Keratinocyte (primary cell): ENCODE data around the gene GABRR2. TPM values are rescaled to one million over a fixed set of nuclear protein-coding genes. Genes with fewer than 3 reads are reported as not detected.

Source experiments
- DNase-seq: peaks from one replicate; pipeline ENCODE4 v3.0.0-alpha.2; 2011; ENCODE audit warnings: low read depth, missing footprints, low spot score
- FAIRE-seq: peaks from 2 replicates; lab custom pipeline; 2011; peaks lifted over from hg19 to GRCh38; lab: Jason Lieb, UNC
- H2AFZ ChIP-seq: 2 replicates; pipeline ENCODE4 v1.6.0; 2012; ENCODE audit warnings: low read length, control low read depth, inconsistent platforms; ENCODE audit not compliant: control insufficient read depth
- H3K27ac ChIP-seq: 2 replicates; pipeline ENCODE4 v1.5.1; 2011; ENCODE audit warnings: low read length; ENCODE audit not compliant: control insufficient read depth, insufficient read depth
- H3K27me3 ChIP-seq: 3 replicates; pipeline ENCODE4 v1.6.0; 2011; ENCODE audit warnings: low read length; ENCODE audit not compliant: control insufficient read depth, insufficient read depth; ENCODE audit errors: extremely low read depth
- H3K36me3 ChIP-seq, 2 experiments: 2 replicates in 1 of 2; 3 replicates in 1 of 2; pipeline ENCODE4 v1.5.1; 2011; ENCODE audit warnings: low read length in 2 of 2, mild to moderate bottlenecking in 1 of 2; ENCODE audit not compliant: control insufficient read depth in 2 of 2, insufficient read depth in 2 of 2; ENCODE audit errors: extremely low read depth in 1 of 2
- H3K4me1 ChIP-seq: 3 replicates; pipeline ENCODE4 v1.5.1; 2011; ENCODE audit warnings: low read length; ENCODE audit not compliant: control insufficient read depth, insufficient read depth; ENCODE audit errors: extremely low read depth
- H3K4me2 ChIP-seq: 3 replicates; pipeline ENCODE4 v1.6.0; 2011; ENCODE audit warnings: low read depth, low read length; ENCODE audit not compliant: control insufficient read depth, insufficient read depth; ENCODE audit errors: extremely low read depth
- H3K4me3 ChIP-seq, 3 experiments: fragments of 200-600 bp in 1 of 3; sonication (generic) in 1 of 3; 2 replicates in 2 of 3; 3 replicates in 1 of 3; pipeline ENCODE4 v1.5.1; 2011 to 2016; ENCODE audit warnings: low read length in 3 of 3, mild to moderate bottlenecking in 3 of 3, control low read depth in 2 of 3, inconsistent platforms in 1 of 3, low read depth in 1 of 3, mixed read lengths in 1 of 3, mixed run types in 1 of 3, moderate library complexity in 1 of 3; ENCODE audit not compliant: control insufficient read depth in 2 of 3, insufficient read depth in 2 of 3; ENCODE audit errors: extremely low read depth in 1 of 3
- H3K79me2 ChIP-seq: 2 replicates; pipeline ENCODE4 v1.6.0; 2012; ENCODE audit warnings: low read length; ENCODE audit not compliant: control insufficient read depth, insufficient read depth
- H3K9ac ChIP-seq: 3 replicates; pipeline ENCODE4 v1.6.0; 2011; ENCODE audit warnings: low read length; ENCODE audit not compliant: control insufficient read depth, insufficient read depth; ENCODE audit errors: extremely low read depth
- H3K9me1 ChIP-seq: 3 replicates; pipeline ENCODE4 v1.6.0; 2011; ENCODE audit warnings: low read length; ENCODE audit not compliant: control insufficient read depth, insufficient read depth; ENCODE audit errors: extremely low read depth
- H3K9me3 ChIP-seq: 2 replicates; pipeline ENCODE4 v1.5.1; 2012; ENCODE audit warnings: low read depth, low read length; ENCODE audit not compliant: control insufficient read depth
- H4K20me1 ChIP-seq: 3 replicates; pipeline ENCODE4 v1.6.0; 2011; ENCODE audit warnings: low read length; ENCODE audit not compliant: control insufficient read depth, insufficient read depth; ENCODE audit errors: extremely low read depth
- CTCF ChIP-seq, 3 experiments: IDR thresholded peaks in 1 of 3; conservative IDR thresholded peaks in 1 of 3; optimal IDR thresholded peaks in 1 of 3; 2 replicates in 2 of 3; 3 replicates in 1 of 3; pipeline versions ENCODE3 to v1.5.1; 2011; ENCODE audit warnings: low read length in 3 of 3, mild to moderate bottlenecking in 3 of 3, moderate library complexity in 2 of 3, control low read depth in 1 of 3, inconsistent platforms in 1 of 3; ENCODE audit not compliant: insufficient read depth in 2 of 3; ENCODE audit errors: extremely low read depth in 1 of 3
- EZH2 ChIP-seq: IDR thresholded peaks from one replicate; pipeline ENCODE4 v1.6.1; 2012; ENCODE audit warnings: inconsistent platforms, mild to moderate bottlenecking, low read length, moderate library complexity
- dilution Hi-C: fragments of 300-500 bp; cut with MboI; formaldehyde crosslinking; loops from one replicate; pipeline ENCODE4 v1.7.0; 2020; ENCODE audit warnings: low sequenced_read_pairs; ENCODE audit not compliant: extremely low pct_ligation_motif_present
- polyA plus RNA-seq, 5 experiments: library from polyadenylated mRNA; depleted of rRNA in 3 of 5; stranded (reverse) in 3 of 5; stranded (forward) in 1 of 5; unstranded in 1 of 5; fragments of >200 nt; gene quantifications; 1 replicate in 1 of 5; 2 replicates in 3 of 5; 3 replicates in 1 of 5; pipeline versions ENCODE4 v1.2.1 to v1.2.3, GENCODE V29; 2011 to 2012; ENCODE audit warnings: missing spikeins in 2 of 5, low read depth in 1 of 5, low replicate concordance in 1 of 5

GABRR2 gene
- polyA plus RNA-seq, 1 donor (not counting 4 experiments of a cell fraction or from before 2014, with no cell fraction given), result 0.03 TPM

GRCh38 chr6:89258912-89259311 lies 56.2 kb downstream of the GABRR2 start:
- no peak for DNase-seq
- H3K36me3 ChIP-seq, result no peaks in the 10 kb centered on the region
- H3K9me3 ChIP-seq, result no peaks in the 10 kb centered on the region
- TF ChIP-seq CTCF (optimal IDR thresholded peaks at IDR 0.05 in 1 of 3, IDR thresholded peaks at IDR 0.05 in 1 of 3, conservative IDR thresholded peaks at IDR 0.05 in 1 of 3; ENCODE audit: extremely low read depth in 1 of 3, insufficient read depth in 2 of 3, low read length in 3 of 3) (no peak), EZH2 (no peak)
- no peaks in the 10 kb centered on the region for H3K79me2 ChIP-seq
- peaks cover 2% of the 10 kb centered on the region for H3K27me3 ChIP-seq
- no peak overlapping the region for H3K4me2 ChIP-seq
- H3K27ac ChIP-seq, result no peak overlapping the region
- FAIRE-seq, result no peak
- H3K9me1 ChIP-seq, result no peaks in the 10 kb centered on the region
- no peak overlapping the region for H3K9ac ChIP-seq
- no peak overlapping the region for H2AFZ ChIP-seq
- dilution Hi-C loops, result no loop called here
- no peaks in the 10 kb centered on the region for H4K20me1 ChIP-seq
- peaks cover 3% of the 10 kb centered on the region for H3K4me1 ChIP-seq
- no peak overlapping the region for H3K4me3 ChIP-seq

- Histone ChIP-seq H3K9me3 (no peaks in the 10 kb centered on the region), H3K4me3 (no peak overlapping the region), H3K79me2 (no peaks in the 10 kb centered on the region), H3K9ac (no peak overlapping the region), H3K27me3 (peaks cover 2% of the 10 kb centered on the region), H3K4me2 (no peak overlapping the region), H4K20me1 (no peaks in the 10 kb centered on the region), H3K4me1 (peaks cover 3% of the 10 kb centered on the region), H3K9me1 (no peaks in the 10 kb centered on the region), H3K36me3 (no peaks in the 10 kb centered on the region), H2AFZ (no peak overlapping the region), H3K27ac (no peak overlapping the region)
- FAIRE-seq (no peak), DNase-seq (no peak)
- dilution Hi-C loops, result no loop called here
- no peak for TF ChIP-seq CTCF (optimal IDR thresholded peaks at IDR 0.05 in 1 of 3, IDR thresholded peaks at IDR 0.05 in 1 of 3, conservative IDR thresholded peaks at IDR 0.05 in 1 of 3; ENCODE audit: extremely low read depth in 1 of 3, insufficient read depth in 2 of 3, low read length in 3 of 3)
- no peak for TF ChIP-seq EZH2
Measured at GRCh38 chr6:89257781-89258180, 57.3 kb downstream of the GABRR2 start.
